GM12878 (cell line): ENCODE data around the gene SSUH2. TPM values are rescaled to one million over a fixed set of nuclear protein-coding genes. Genes with fewer than 3 reads are reported as not detected.

Experiments used
- ATAC-seq: fragments of 200-7000 bp; cut with Tn5 transposase; 3 replicates; pipeline ENCODE4 v1.9.1; 2020; ENCODE audit warnings: mild to moderate bottlenecking, moderate library complexity
- BruUV-seq: library from RNA; stranded (reverse); fragments of 400-500 nt; replicated peaks from 2 replicates; lab custom pipeline; 2021; lab: Mats Ljungman, UMichigan
- CTCF ChIA-PET: fragments of 300-600 bp; sonication (Branson Sonifier 250); formaldehyde crosslinking; extraction: SDS; loops from one replicate; lab custom pipeline; 2021; ENCODE audit warnings: inconsistent platforms; lab: Yijun Ruan, JAX
- POLR2A ChIA-PET: fragments of 350-600 bp; formaldehyde crosslinking; extraction: SDS; loops from one replicate; lab custom pipeline; 2021; ENCODE audit warnings: inconsistent platforms; lab: Charles Lee
- RAD21 ChIA-PET: fragments of 300-600 bp; sonication (Branson Sonifier 250); formaldehyde crosslinking; loops from one replicate; lab custom pipeline; 2023; ENCODE audit warnings: antibody characterized with exemption; ENCODE audit not compliant: unreplicated experiment; lab: Charles Lee
- SMC1A ChIA-PET: fragments of 300-600 bp; sonication (Branson Sonifier 250); formaldehyde crosslinking; loops from one replicate; lab custom pipeline; 2023; ENCODE audit not compliant: unreplicated experiment, uncharacterized antibody; lab: Charles Lee
- DNase-seq: peaks from one replicate; pipeline ENCODE4 v3.0.0-alpha.2; 2011; ENCODE audit warnings: low read depth, low spot score
- FAIRE-seq: peaks from 3 replicates; lab custom pipeline; 2011; peaks lifted over from hg19 to GRCh38; lab: Jason Lieb, UNC
- H2AFZ ChIP-seq: 2 replicates; pipeline ENCODE4 v1.6.0; 2011; ENCODE audit warnings: low read depth, low read length, control low read depth; ENCODE audit not compliant: control insufficient read depth
- H3K27ac ChIP-seq: 2 replicates; pipeline ENCODE4 v1.5.1; 2011; ENCODE audit warnings: control low read depth; ENCODE audit not compliant: control insufficient read depth, insufficient read depth
- H3K27me3 ChIP-seq, 2 experiments: replicated peaks in 1 of 2; 2 replicates each; pipeline versions ENCODE4 v1.6.0 to v1.6.1; 2011; ENCODE audit warnings: low read length in 1 of 2; ENCODE audit not compliant: control insufficient read depth in 2 of 2, insufficient read depth in 2 of 2
- H3K36me3 ChIP-seq, 2 experiments: 2 replicates each; pipeline ENCODE4 v1.5.1; 2011; ENCODE audit warnings: low read length in 1 of 2; ENCODE audit not compliant: control insufficient read depth in 2 of 2, insufficient read depth in 2 of 2
- H3K4me1 ChIP-seq: 2 replicates; pipeline ENCODE4 v1.6.1; 2011; ENCODE audit warnings: mild to moderate bottlenecking, low read length, moderate library complexity, mixed read lengths; ENCODE audit not compliant: control insufficient read depth, insufficient read depth
- H3K4me2 ChIP-seq: 2 replicates; pipeline ENCODE4 v1.6.0; 2011; ENCODE audit warnings: control low read depth; ENCODE audit not compliant: control insufficient read depth, insufficient read depth
- H3K4me3 ChIP-seq: fragments of 200-600 bp; sonication (generic); 2 replicates; pipeline ENCODE4 v1.5.1; 2016
- H3K79me2 ChIP-seq: 2 replicates; pipeline ENCODE4 v1.6.0; 2011; ENCODE audit warnings: low read length; ENCODE audit not compliant: control insufficient read depth, insufficient read depth
- H3K9ac ChIP-seq: 2 replicates; pipeline ENCODE4 v1.8.0; 2011; ENCODE audit warnings: low read length, control low read depth, mixed read lengths; ENCODE audit not compliant: control insufficient read depth, insufficient read depth
- H3K9me3 ChIP-seq: replicated peaks from 3 replicates; pipeline ENCODE4 v1.5.1; 2011; ENCODE audit warnings: mild to moderate bottlenecking, low read length; ENCODE audit not compliant: control insufficient read depth, insufficient read depth
- H4K20me1 ChIP-seq: 2 replicates; pipeline ENCODE4 v1.6.0; 2011; ENCODE audit not compliant: control insufficient read depth, insufficient read depth
- EGR1 ChIP-seq, 2 experiments: IDR thresholded peaks; 1 replicate in 1 of 2; 2 replicates in 1 of 2; pipeline ENCODE4 v1.6.1; 2011 to 2012; ENCODE audit warnings: low read depth in 2 of 2, low read length in 2 of 2, borderline replicate concordance in 1 of 2, mild to moderate bottlenecking in 1 of 2, moderate library complexity in 1 of 2
- FOXK2 ChIP-seq: fragments of 450-650 bp; IDR thresholded peaks from 2 replicates; pipeline ENCODE4 v1.6.1; 2017; ENCODE audit warnings: mild to moderate bottlenecking, moderate library complexity
- GABPA ChIP-seq: IDR thresholded peaks from 2 replicates; pipeline ENCODE4 v1.6.1; 2014; ENCODE audit warnings: antibody characterized with exemption, low read depth, mild to moderate bottlenecking, inconsistent platforms
- IKZF2 ChIP-seq, 2 experiments: fragments of 450-650 bp; IDR thresholded peaks; 2 replicates each; pipeline ENCODE4 v1.6.1; 2017; ENCODE audit warnings: mild to moderate bottlenecking in 2 of 2, moderate library complexity in 2 of 2
- SIX5 ChIP-seq: IDR thresholded peaks from 2 replicates; pipeline ENCODE4 v1.6.1; 2011; ENCODE audit warnings: mild to moderate bottlenecking, low read depth, low read length, moderate library complexity; ENCODE audit not compliant: severe bottlenecking
- SMAD1 ChIP-seq: fragments of 450-650 bp; IDR thresholded peaks from 2 replicates; pipeline ENCODE4 v1.6.1; 2018; ENCODE audit warnings: mild to moderate bottlenecking, low read depth; ENCODE audit not compliant: partially characterized antibody
- in situ Hi-C: fragments of 300-500 bp; cut with MboI; formaldehyde crosslinking; loops from 9 replicates; pipeline ENCODE4 v1.14.3; 2018; ENCODE audit warnings: mixed read lengths
- intact Hi-C: fragments of 100-400 bp; cut with micrococcal nuclease; formaldehyde crosslinking; loops from one replicate; pipeline ENCODE4 v1.14.2; 2022; ENCODE audit not compliant: unreplicated experiment
- polyA plus RNA-seq, 11 experiments: library from polyadenylated mRNA; depleted of rRNA in 4 of 11; unstranded in 6 of 11; stranded (reverse) in 5 of 11; fragments of >200 nt; fragmentation: Nextera tagmentation in 4 of 11; fragmentation: Illumina TruSeq in 1 of 11; extraction: Ambion mirVana in 4 of 11; extraction: Trizol in 1 of 11; gene quantifications; 1 replicate in 1 of 11; 2 replicates in 10 of 11; pipeline versions ENCODE4 v1.2.1 to v1.2.3, GENCODE V29; 2011 to 2016; ENCODE audit warnings: inconsistent platforms in 2 of 11, missing spikeins in 2 of 11, low read depth in 1 of 11
- total RNA-seq, 4 experiments: library from RNA; depleted of rRNA in 3 of 4; stranded (reverse); fragments of >200 nt in 3 of 4; fragmentation: Illumina TruSeq in 1 of 4; extraction: Trizol in 1 of 4; gene quantifications; 2 replicates each; pipeline versions ENCODE4 v1.2.1 to v1.2.3, GENCODE V29; 2013 to 2021
- TF ChIP-seq, protein P1 (sequence below): IDR thresholded peaks from 2 replicates; pipeline ENCODE4 v1.6.1; 2011; ENCODE audit warnings: borderline replicate concordance, low read depth, mild to moderate bottlenecking, moderate library complexity, low read length; ENCODE audit not compliant: insufficient read depth, poor library complexity, severe bottlenecking
- TF ChIP-seq, protein P2 (sequence below): fragments of 150-350 bp; IDR thresholded peaks from 2 replicates; pipeline ENCODE4 v1.6.1; 2016; ENCODE audit warnings: low read depth, low read length

The SSUH2 gene
- total and polyA plus RNA-seq, 10 of the 15 experiments (the other 5 are each of a cell fraction or from before 2014, with no cell fraction given) = 0.09 to 0.26 TPM; not detected in 8

DNA sequence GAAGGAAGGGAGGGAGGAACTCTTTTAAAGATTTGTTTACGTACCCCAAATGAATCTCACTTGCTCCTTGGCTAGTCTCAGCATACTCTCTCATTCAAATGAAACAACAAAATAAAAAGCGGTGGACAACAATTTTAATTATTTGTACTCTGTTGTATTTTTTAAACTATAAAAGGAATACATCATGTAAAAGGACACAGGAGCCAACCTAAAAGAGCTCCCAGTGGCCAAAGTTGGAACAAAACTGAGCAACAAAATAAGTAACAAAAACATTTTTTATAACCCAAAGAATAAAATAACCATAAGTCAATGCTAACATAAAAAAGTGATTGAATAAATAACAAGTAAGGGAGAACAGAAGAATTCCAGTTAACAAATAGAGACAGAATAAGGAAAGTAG lies 24.4 kb upstream of the SSUH2 start (continued):
- TF ChIP-seq, protein P1, sequence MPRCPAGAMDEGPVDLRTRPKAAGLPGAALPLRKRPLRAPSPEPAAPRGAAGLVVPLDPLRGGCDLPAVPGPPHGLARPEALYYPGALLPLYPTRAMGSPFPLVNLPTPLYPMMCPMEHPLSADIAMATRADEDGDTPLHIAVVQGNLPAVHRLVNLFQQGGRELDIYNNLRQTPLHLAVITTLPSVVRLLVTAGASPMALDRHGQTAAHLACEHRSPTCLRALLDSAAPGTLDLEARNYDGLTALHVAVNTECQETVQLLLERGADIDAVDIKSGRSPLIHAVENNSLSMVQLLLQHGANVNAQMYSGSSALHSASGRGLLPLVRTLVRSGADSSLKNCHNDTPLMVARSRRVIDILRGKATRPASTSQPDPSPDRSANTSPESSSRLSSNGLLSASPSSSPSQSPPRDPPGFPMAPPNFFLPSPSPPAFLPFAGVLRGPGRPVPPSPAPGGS = no peak
- TF ChIP-seq, all 136 proteins: peak for 0

DNA sequence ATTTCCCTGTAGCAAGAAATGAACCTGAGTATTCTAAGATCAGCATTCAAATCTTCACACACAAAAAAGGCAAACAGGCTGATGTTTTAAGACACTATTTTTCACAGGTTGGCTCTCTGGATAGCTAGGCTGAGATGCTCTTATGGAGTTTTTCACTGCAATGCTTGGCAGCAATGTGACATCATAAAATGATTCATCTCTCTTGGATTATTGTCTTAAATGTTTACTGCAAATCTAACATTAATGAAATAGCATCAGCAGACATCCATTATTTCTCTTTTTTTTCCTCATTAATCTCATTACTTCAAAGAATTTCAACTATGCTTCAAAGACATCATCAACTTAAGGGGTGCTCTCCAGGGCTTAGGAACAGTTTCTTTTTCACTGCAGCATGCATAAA lies 23.6 kb upstream of the SSUH2 start:
- no TSS peak for BruUV-seq
- in situ Hi-C loops (no loop called here), intact Hi-C loops (loop anchor here (5.0 to 10.0 kb wide), 3 partner anchors 166 to 397 kb away; partner anchors contain the start of genes LMCD1 and RAD18)
- FAIRE-seq = no peak
- Histone ChIP-seq H3K79me2 (no peaks in the 10 kb centered on the region), H2AFZ (no peak overlapping the region), H3K4me1 (peaks cover 20% of the 10 kb centered on the region), H3K27ac (no peak overlapping the region), H3K4me3 (no peak overlapping the region), H3K9me3 (no peaks in the 10 kb centered on the region), H3K27me3 (no peaks in the 10 kb centered on the region), H3K9ac (no peak overlapping the region), H4K20me1 (no peaks in the 10 kb centered on the region), H3K36me3 (no peaks in the 10 kb centered on the region), H3K4me2 (no peak overlapping the region)
- POLR2A ChIA-PET = no interaction called here
- CTCF ChIA-PET = no interaction called here
- DNase-seq = no peak
- SMC1A ChIA-PET = no interaction called here
- RAD21 ChIA-PET = no interaction called here
- TF ChIP-seq SMAD1 (no peak), IKZF2 (IDR thresholded peaks at IDR 0.05) (no peak), SIX5 (no peak), GABPA (no peak), EGR1 (IDR thresholded peaks at IDR 0.05; ENCODE audit: borderline replicate concordance in 1 of 2, low read depth in 2 of 2, low read length in 2 of 2) (no peak), FOXK2 (no peak)
- TF ChIP-seq, protein P2, sequence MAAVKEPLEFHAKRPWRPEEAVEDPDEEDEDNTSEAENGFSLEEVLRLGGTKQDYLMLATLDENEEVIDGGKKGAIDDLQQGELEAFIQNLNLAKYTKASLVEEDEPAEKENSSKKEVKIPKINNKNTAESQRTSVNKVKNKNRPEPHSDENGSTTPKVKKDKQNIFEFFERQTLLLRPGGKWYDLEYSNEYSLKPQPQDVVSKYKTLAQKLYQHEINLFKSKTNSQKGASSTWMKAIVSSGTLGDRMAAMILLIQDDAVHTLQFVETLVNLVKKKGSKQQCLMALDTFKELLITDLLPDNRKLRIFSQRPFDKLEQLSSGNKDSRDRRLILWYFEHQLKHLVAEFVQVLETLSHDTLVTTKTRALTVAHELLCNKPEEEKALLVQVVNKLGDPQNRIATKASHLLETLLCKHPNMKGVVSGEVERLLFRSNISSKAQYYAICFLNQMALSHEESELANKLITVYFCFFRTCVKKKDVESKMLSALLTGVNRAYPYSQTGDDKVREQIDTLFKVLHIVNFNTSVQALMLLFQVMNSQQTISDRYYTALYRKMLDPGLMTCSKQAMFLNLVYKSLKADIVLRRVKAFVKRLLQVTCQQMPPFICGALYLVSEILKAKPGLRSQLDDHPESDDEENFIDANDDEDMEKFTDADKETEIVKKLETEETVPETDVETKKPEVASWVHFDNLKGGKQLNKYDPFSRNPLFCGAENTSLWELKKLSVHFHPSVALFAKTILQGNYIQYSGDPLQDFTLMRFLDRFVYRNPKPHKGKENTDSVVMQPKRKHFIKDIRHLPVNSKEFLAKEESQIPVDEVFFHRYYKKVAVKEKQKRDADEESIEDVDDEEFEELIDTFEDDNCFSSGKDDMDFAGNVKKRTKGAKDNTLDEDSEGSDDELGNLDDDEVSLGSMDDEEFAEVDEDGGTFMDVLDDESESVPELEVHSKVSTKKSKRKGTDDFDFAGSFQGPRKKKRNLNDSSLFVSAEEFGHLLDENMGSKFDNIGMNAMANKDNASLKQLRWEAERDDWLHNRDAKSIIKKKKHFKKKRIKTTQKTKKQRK = no peak
- ATAC-seq = no peak
